ENCODE measurements around the gene ZDHHC6. TPM values are rescaled to one million over a fixed set of nuclear protein-coding genes. Genes with fewer than 3 reads are reported as not detected.
A peak's percentile ranks its signal among the peaks of the same experiment; 100 is the strongest.

Gene ZDHHC6
- total RNA-seq, 1 experiment from 2014 or later = 88.5 TPM

- Histone ChIP-seq H3K36me3 (ENCODE audit: control insufficient read depth in 1 of 2, insufficient read depth in 2 of 2, low read length in 2 of 2) (peaks cover 67 to 75% of the 10 kb centered on the region in 2 experiments), H3K9ac (ENCODE audit: low read length) (no peak overlapping the region), H3K4me3 (replicated peaks in 1 of 2; ENCODE audit: low read depth in 1 of 2, low read length in 2 of 2) (no peak overlapping the region), H3K27ac (ENCODE audit: low read depth, low read length) (no peak overlapping the region), H3K4me1 (ENCODE audit: control insufficient read depth in 1 of 2, insufficient read depth in 2 of 2, low read length in 2 of 2) (peaks cover 4 to 18% of the 10 kb centered on the region in 2 experiments; a peak in 3 of 4 replicates), H2AFZ (ENCODE audit: low read depth, low read length, poor library complexity, severe bottlenecking) (no peak overlapping the region), H3K9me3 (ENCODE audit: control insufficient read depth in 1 of 2, insufficient read depth in 1 of 2, low read depth in 1 of 2, low read length in 2 of 2) (no peaks in the 10 kb centered on the region), H4K20me1 (ENCODE audit: insufficient read depth) (no peaks in the 10 kb centered on the region), H3K79me2 (ENCODE audit: insufficient read depth, low read length) (peaks cover 14% of the 10 kb centered on the region), H3K4me2 (ENCODE audit: low read length) (no peak overlapping the region), H3K9me2 (ENCODE audit: insufficient read depth) (no peaks in the 10 kb centered on the region), H3K27me3 (ENCODE audit: insufficient read depth, low read length) (no peaks in the 10 kb centered on the region)
- peak; percentile 55 for DNase-seq (ENCODE audit: low read depth, low spot score)
- TF ChIP-seq CBX3 (IDR thresholded peaks at IDR 0.05; ENCODE audit: low read depth) = no peak
- TF ChIP-seq RAD21 (IDR thresholded peaks at IDR 0.05; ENCODE audit: low read depth) = peak; percentile 98
- TF ChIP-seq CEBPB (IDR thresholded peaks at IDR 0.05; ENCODE audit: low read depth) = 0 out of 2 replicates have a peak, but pooled peaks have one; percentile 25
- TF ChIP-seq, protein P1, sequence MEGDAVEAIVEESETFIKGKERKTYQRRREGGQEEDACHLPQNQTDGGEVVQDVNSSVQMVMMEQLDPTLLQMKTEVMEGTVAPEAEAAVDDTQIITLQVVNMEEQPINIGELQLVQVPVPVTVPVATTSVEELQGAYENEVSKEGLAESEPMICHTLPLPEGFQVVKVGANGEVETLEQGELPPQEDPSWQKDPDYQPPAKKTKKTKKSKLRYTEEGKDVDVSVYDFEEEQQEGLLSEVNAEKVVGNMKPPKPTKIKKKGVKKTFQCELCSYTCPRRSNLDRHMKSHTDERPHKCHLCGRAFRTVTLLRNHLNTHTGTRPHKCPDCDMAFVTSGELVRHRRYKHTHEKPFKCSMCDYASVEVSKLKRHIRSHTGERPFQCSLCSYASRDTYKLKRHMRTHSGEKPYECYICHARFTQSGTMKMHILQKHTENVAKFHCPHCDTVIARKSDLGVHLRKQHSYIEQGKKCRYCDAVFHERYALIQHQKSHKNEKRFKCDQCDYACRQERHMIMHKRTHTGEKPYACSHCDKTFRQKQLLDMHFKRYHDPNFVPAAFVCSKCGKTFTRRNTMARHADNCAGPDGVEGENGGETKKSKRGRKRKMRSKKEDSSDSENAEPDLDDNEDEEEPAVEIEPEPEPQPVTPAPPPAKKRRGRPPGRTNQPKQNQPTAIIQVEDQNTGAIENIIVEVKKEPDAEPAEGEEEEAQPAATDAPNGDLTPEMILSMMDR (IDR thresholded peaks at IDR 0.05 in 2 of 3, conservative IDR thresholded peaks at IDR 0.05 in 1 of 3; ENCODE audit: borderline replicate concordance in 1 of 3, insufficient read depth in 1 of 3, low read depth in 2 of 3, low read length in 2 of 3) = peak; percentile 13 to 93 (median 82); a peak in 5 of 6 replicates
- TF ChIP-seq ZFX (IDR thresholded peaks at IDR 0.05) = no peak
- no peak for TF ChIP-seq YY1 (IDR thresholded peaks at IDR 0.05; ENCODE audit: extremely low read depth, insufficient replicate concordance, low read depth, low read length)
- no peak for TF ChIP-seq TCF7L2 (IDR thresholded peaks at IDR 0.05; ENCODE audit: borderline replicate concordance, extremely low read depth, insufficient read depth, insufficient read length)
- 0 out of 2 replicates have a peak, but pooled peaks have one; percentile 8 for TF ChIP-seq SP1 (IDR thresholded peaks at IDR 0.05; ENCODE audit: low read depth)
- no peak for TF ChIP-seq EZH2 (IDR thresholded peaks at IDR 0.05)
- POLR2A ChIA-PET = interaction anchor here (0.7 to 2.0 kb wide), 8 partner anchors 9 to 1688 kb away, joined by 3 to 6 read pairs (median 3); partner anchors contain the start of gene ACSL5
- peak; percentile 65 for ATAC-seq
- CTCF ChIA-PET = interaction anchor here (0.6 to 4.2 kb wide), 53 partner anchors 9 to 1128 kb away, joined by 3 to 90 read pairs (median 5); partner anchors contain the start of genes ACSL5, GPAM, VTI1A and ZDHHC6
- RAD21 ChIA-PET (ENCODE audit: low non-redundant PET in 1 of 2, low total read pairs in 2 of 2, uncharacterized antibody in 2 of 2, unreplicated experiment in 2 of 2) = interaction anchor here (0.8 to 1.6 kb wide), 12 partner anchors 10 to 298 kb away, joined by 3 to 8 read pairs (median 4); no protein-coding TSS in a partner anchor
- intact Hi-C loops (cut with micrococcal nuclease) = loop anchor here (1.0 to 10.0 kb wide), 6 partner anchors 114 to 680 kb away; partner anchors contain the start of gene GPAM
- no TSS peak for BruUV-seq (replicated peaks)
Measured at GRCh38 chr10:112434988-112435619, 11.6 kb downstream of the ZDHHC6 start.

Measured in HCT116 (cell line).